IPS-18c (cell line): Measurements from ENCODE around the gene BMPR1A.

Source experiments
- H3K4me3 ChIP-seq: 2 replicates; pipeline ENCODE4 v1.7.0; 2013; ENCODE audit warnings: low read depth, mild to moderate bottlenecking, low read length, moderate library complexity; ENCODE audit not compliant: insufficient read depth
- H3K9me3 ChIP-seq: one replicate; pipeline ENCODE4 v1.6.1; 2013; ENCODE audit warnings: mild to moderate bottlenecking, low read length, moderate library complexity; ENCODE audit not compliant: control insufficient read depth, insufficient read depth

Gene BMPR1A

GRCh38 chr10:86753638-86754434, 2.6 kb upstream of the BMPR1A start:
- no peak overlapping the region for H3K4me3 ChIP-seq

GRCh38 chr10:86755454-86755739, 1.0 kb upstream of the BMPR1A start:
- Histone ChIP-seq H3K9me3 (no peaks in the 10 kb centered on the region), H3K4me3 (peak overlapping the region; percentile 74)

More at GRCh38 chr10:86753638-86754434, 2.6 kb upstream of the BMPR1A start:
- H3K9me3 ChIP-seq = no peaks in the 10 kb centered on the region

- no peaks in the 10 kb centered on the region for H3K9me3 ChIP-seq
- peak overlapping the region; percentile 74 for H3K4me3 ChIP-seq
These were observed 494 bp upstream of the BMPR1A start for GRCh38 chr10:86755740-86756510.

GRCh38 chr10:86757113-86757972, 924 bp downstream of the BMPR1A start:
- H3K4me3 ChIP-seq = peak overlapping the region; percentile 73
- H3K9me3 ChIP-seq = peaks cover under 1% of the 10 kb centered on the region

- Histone ChIP-seq H3K9me3 (peaks cover 2% of the 10 kb centered on the region), H3K4me3 (peak overlapping the region; percentile 73)
These were observed 2.0 kb downstream of the BMPR1A start for GRCh38 chr10:86758189-86759072.

GRCh38 chr10:86759073-86759672, 2.8 kb downstream of the BMPR1A start:
- H3K4me3 ChIP-seq = peak overlapping the region; percentile 73
- H3K9me3 ChIP-seq = peaks cover 2% of the 10 kb centered on the region

- Histone ChIP-seq H3K9me3 (peaks cover 2% of the 10 kb centered on the region), H3K4me3 (no peak overlapping the region)
These were observed 7.0 kb downstream of the BMPR1A start for GRCh38 chr10:86763404-86763803.

GRCh38 chr10:86765548-86765947, 9.1 kb downstream of the BMPR1A start:
- no peak overlapping the region for H3K4me3 ChIP-seq
- H3K9me3 ChIP-seq = peaks cover 2% of the 10 kb centered on the region

GRCh38 chr10:86768412-86769062, 12.1 kb downstream of the BMPR1A start:
- no peak overlapping the region for H3K4me3 ChIP-seq
- H3K9me3 ChIP-seq = no peaks in the 10 kb centered on the region

GRCh38 chr10:86769991-86770390, 13.6 kb downstream of the BMPR1A start:
- Histone ChIP-seq H3K4me3 (no peak overlapping the region; the same call in 1 of the 2 replicates), H3K9me3 (no peaks in the 10 kb centered on the region)

- Histone ChIP-seq H3K4me3 (no peak overlapping the region), H3K9me3 (no peaks in the 10 kb centered on the region)
These were observed 14.1 kb downstream of the BMPR1A start for GRCh38 chr10:86770412-86770960.

GRCh38 chr10:86773498-86773897, 17.1 kb downstream of the BMPR1A start:
- no peak overlapping the region for H3K4me3 ChIP-seq
- no peaks in the 10 kb centered on the region for H3K9me3 ChIP-seq

GRCh38 chr10:86775056-86775869, 18.8 kb downstream of the BMPR1A start:
- no peak overlapping the region for H3K4me3 ChIP-seq

GRCh38 chr10:86775870-86776180, 19.4 kb downstream of the BMPR1A start:
- Histone ChIP-seq H3K4me3 (no peak overlapping the region), H3K9me3 (no peaks in the 10 kb centered on the region)

More at GRCh38 chr10:86775056-86775869, 18.8 kb downstream of the BMPR1A start:
- H3K9me3 ChIP-seq = no peaks in the 10 kb centered on the region
